Endothelial cell of umbilical vein (primary cell): ENCODE results near the gene STK16. TPM values are rescaled to one million over a fixed set of nuclear protein-coding genes. Genes with fewer than 3 reads are reported as not detected.

Experiments
- BruUV-seq: library from RNA; stranded (reverse); fragments of 400-500 nt; replicated peaks from 2 replicates; lab custom pipeline; 2021; lab: Mats Ljungman, UMichigan
- CTCF ChIA-PET: fragments of 300-600, 350-600 bp; sonication (Branson Sonifier 250); formaldehyde crosslinking; loops from one replicate; lab custom pipeline; 2021; ENCODE audit warnings: antibody characterized with exemption, inconsistent platforms; lab: Charles Lee
- POLR2A ChIA-PET: fragments of 300-600, 350-600 bp; sonication (Branson Sonifier 250); formaldehyde crosslinking; loops from one replicate; lab custom pipeline; 2021; ENCODE audit warnings: antibody characterized with exemption, inconsistent platforms; lab: Charles Lee
- DNase-seq: peaks from one replicate; pipeline ENCODE4 v3.0.0-alpha.2; 2011; ENCODE audit warnings: low read depth, low spot score
- FAIRE-seq: peaks from 2 replicates; lab custom pipeline; 2011; peaks lifted over from hg19 to GRCh38; lab: Jason Lieb, UNC
- H2AFZ ChIP-seq: 2 replicates; pipeline ENCODE4 v1.6.0; 2012; ENCODE audit warnings: low read depth, low read length, control low read depth, inconsistent platforms
- H3K27ac ChIP-seq: 2 replicates; pipeline ENCODE4 v1.5.1; 2011; ENCODE audit warnings: low read depth, mild to moderate bottlenecking, control low read depth, low read length, moderate library complexity; ENCODE audit not compliant: insufficient read depth
- H3K27me3 ChIP-seq, 2 experiments: 2 replicates each; pipeline versions ENCODE4 v1.6.0 to v1.6.1; 2011; ENCODE audit warnings: low read length in 2 of 2, mixed read lengths in 1 of 2; ENCODE audit not compliant: control insufficient read depth in 2 of 2, insufficient read depth in 2 of 2
- H3K36me3 ChIP-seq, 2 experiments: 2 replicates in 1 of 2; 3 replicates in 1 of 2; pipeline ENCODE4 v1.5.1; 2011; ENCODE audit warnings: low read length in 2 of 2, mild to moderate bottlenecking in 1 of 2, moderate library complexity in 1 of 2; ENCODE audit not compliant: control insufficient read depth in 2 of 2, insufficient read depth in 2 of 2; ENCODE audit errors: extremely low read depth in 1 of 2
- H3K4me1 ChIP-seq: 3 replicates; pipeline ENCODE4 v1.5.1; 2011; ENCODE audit warnings: mild to moderate bottlenecking, low read length; ENCODE audit not compliant: control insufficient read depth, insufficient read depth; ENCODE audit errors: extremely low read depth
- H3K4me2 ChIP-seq: 2 replicates; pipeline ENCODE4 v1.6.1; 2011; ENCODE audit warnings: low read length, control low read depth, mixed read lengths; ENCODE audit not compliant: insufficient read depth
- H3K4me3 ChIP-seq, 3 experiments: fragments of 200-600 bp in 1 of 3; sonication (generic), shearing (Covaris generic) in 1 of 3; replicated peaks in 1 of 3; 2 replicates each; pipeline ENCODE4 v1.5.1; 2011 to 2016; ENCODE audit warnings: control low read depth in 3 of 3, low read length in 3 of 3, mild to moderate bottlenecking in 2 of 3, inconsistent platforms in 1 of 3, low read depth in 1 of 3, moderate library complexity in 1 of 3; ENCODE audit not compliant: insufficient read depth in 1 of 3
- H3K79me2 ChIP-seq: 2 replicates; pipeline ENCODE4 v1.6.0; 2012; ENCODE audit warnings: low read length, inconsistent platforms; ENCODE audit not compliant: control insufficient read depth, insufficient read depth
- H3K9ac ChIP-seq: replicated peaks from 2 replicates; pipeline ENCODE3; 2011; ENCODE audit warnings: low read length, control low read depth; ENCODE audit not compliant: insufficient read depth; ENCODE audit errors: extremely low read depth
- H3K9me1 ChIP-seq: replicated peaks from 3 replicates; pipeline ENCODE4 v1.6.0; 2011; ENCODE audit warnings: mild to moderate bottlenecking, low read length; ENCODE audit not compliant: control insufficient read depth, insufficient read depth; ENCODE audit errors: extremely low read depth
- H3K9me3 ChIP-seq: replicated peaks from 2 replicates; pipeline ENCODE4 v1.5.1; 2012; ENCODE audit warnings: low read length, inconsistent platforms; ENCODE audit not compliant: control insufficient read depth, insufficient read depth
- H4K20me1 ChIP-seq: replicated peaks from 2 replicates; pipeline ENCODE3; 2011; ENCODE audit warnings: mild to moderate bottlenecking, low read length; ENCODE audit not compliant: control insufficient read depth, insufficient read depth; ENCODE audit errors: extremely low read depth
- EZH2 ChIP-seq: IDR thresholded peaks from 2 replicates; pipeline ENCODE4 v1.6.1; 2012; ENCODE audit warnings: borderline replicate concordance, low read depth, mild to moderate bottlenecking, moderate library complexity, low read length, inconsistent platforms; ENCODE audit not compliant: severe bottlenecking
- FOS ChIP-seq: IDR thresholded peaks from 2 replicates; pipeline ENCODE4 v1.6.1; 2011; ENCODE audit warnings: mild to moderate bottlenecking, low read length, moderate library complexity, borderline replicate concordance; ENCODE audit not compliant: insufficient read depth
- GATA2 ChIP-seq: IDR thresholded peaks from 2 replicates; pipeline ENCODE4 v1.7.0; 2011; ENCODE audit warnings: low read depth, mild to moderate bottlenecking, moderate library complexity, mixed read lengths, low read length; ENCODE audit not compliant: insufficient read length, insufficient read depth
- JUN ChIP-seq: IDR thresholded peaks from 2 replicates; pipeline ENCODE4 v1.6.1; 2011; ENCODE audit warnings: borderline replicate concordance, low read depth; ENCODE audit not compliant: insufficient read length, insufficient read depth
- MYC ChIP-seq: IDR thresholded peaks from one replicate; pipeline ENCODE4 v1.6.1; 2011; ENCODE audit warnings: mild to moderate bottlenecking, low read depth, low read length
- POLR2A ChIP-seq: IDR thresholded peaks from 2 replicates; pipeline ENCODE4 v1.6.1; 2012; ENCODE audit warnings: low read depth, mild to moderate bottlenecking, control low read depth, low read length
- POLR2AphosphoS5 ChIP-seq: IDR thresholded peaks from 2 replicates; pipeline ENCODE4 v1.6.1; 2012; ENCODE audit warnings: low read depth, mild to moderate bottlenecking, control low read depth, low read length, moderate library complexity; ENCODE audit not compliant: insufficient read depth
- dilution Hi-C: fragments of 300-500 bp; cut with MboI; formaldehyde crosslinking; loops from one replicate; pipeline ENCODE4 v1.15.0; 2019; ENCODE audit warnings: low sequenced_read_pairs; ENCODE audit not compliant: extremely low pct_ligation_motif_present
- intact Hi-C: fragments of 100-400 bp; cut with micrococcal nuclease; formaldehyde crosslinking; loops from one replicate; pipeline ENCODE4 v1.10.0; 2022
- polyA plus RNA-seq, 4 experiments: library from polyadenylated mRNA; depleted of rRNA in 3 of 4; stranded (reverse) in 3 of 4; unstranded in 1 of 4; fragments of >200 nt; gene quantifications; 2 replicates each; pipeline versions ENCODE4 v1.2.1 to v1.2.3, GENCODE V29; 2011 to 2012; ENCODE audit warnings: missing spikeins in 1 of 4
- total RNA-seq: library from RNA; stranded (reverse); gene quantifications from 2 replicates; pipeline ENCODE4 v1.2.3, GENCODE V29; 2021
- TF ChIP-seq, protein P1 (sequence below): IDR thresholded peaks from 2 replicates; pipeline ENCODE4 v1.6.1; 2011; ENCODE audit not compliant: insufficient read depth, insufficient read length
- TF ChIP-seq, protein P2 (sequence below), 2 donors: IDR thresholded peaks; 1 replicate in 1 of 2; 2 replicates in 1 of 2; pipeline ENCODE4 v1.5.1; 2011; ENCODE audit warnings: low read length in 2 of 2, mild to moderate bottlenecking in 2 of 2, moderate library complexity in 2 of 2, control low read depth in 1 of 2, inconsistent platforms in 1 of 2, low read depth in 1 of 2; ENCODE audit not compliant: insufficient read depth in 1 of 2; ENCODE audit errors: extremely low read depth in 1 of 2

Gene STK16
- total and polyA plus RNA-seq, 2 donors (not counting 3 experiments of a cell fraction or from before 2014, with no cell fraction given): 18.8 to 63.2 TPM

DNA sequence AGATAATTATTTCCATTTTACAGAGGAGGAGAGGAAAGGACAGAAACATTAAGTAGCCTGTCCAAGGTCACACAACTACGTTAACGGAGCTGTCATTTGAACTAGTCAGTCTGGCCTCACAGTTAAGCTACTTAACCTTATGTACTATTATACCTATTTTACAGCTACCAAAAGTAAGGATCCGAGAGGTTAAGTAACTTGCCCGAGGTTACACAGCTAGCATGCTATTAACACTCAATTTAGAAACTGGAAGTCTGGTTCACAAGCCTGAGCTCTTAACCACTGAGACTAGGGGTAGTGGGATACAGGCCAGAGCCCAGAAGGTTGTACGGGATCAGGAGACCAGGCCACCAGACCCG, 511 bp upstream of the STK16 start:
- TSS peak; percentile 79 for BruUV-seq
- FAIRE-seq: peak; percentile 4

More for the DNA sequence above, 511 bp upstream of the STK16 start:
- peak overlapping the region; percentile 97 for H3K9ac ChIP-seq
- H4K20me1 ChIP-seq: no peaks in the 10 kb centered on the region
- CTCF ChIA-PET: interaction anchor here (0.6 to 2.1 kb wide), 10 partner anchors 10 to 265 kb away, joined by 3 to 12 read pairs (median 4); partner anchors contain the start of genes ABCB6, ANKZF1, ATG9A and DNAJB2
- H3K27ac ChIP-seq: peak overlapping the region; percentile 92
- peaks cover 15% of the 10 kb centered on the region for H3K79me2 ChIP-seq
- TF ChIP-seq JUN: no peak
- TF ChIP-seq POLR2AphosphoS5: no peak
- TF ChIP-seq EZH2: no peak
- no peak for TF ChIP-seq POLR2A
- no peak for TF ChIP-seq MYC
- TF ChIP-seq, protein P1, sequence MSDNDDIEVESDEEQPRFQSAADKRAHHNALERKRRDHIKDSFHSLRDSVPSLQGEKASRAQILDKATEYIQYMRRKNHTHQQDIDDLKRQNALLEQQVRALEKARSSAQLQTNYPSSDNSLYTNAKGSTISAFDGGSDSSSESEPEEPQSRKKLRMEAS: no peak
- TF ChIP-seq FOS: no peak
- TF ChIP-seq, protein P2, sequence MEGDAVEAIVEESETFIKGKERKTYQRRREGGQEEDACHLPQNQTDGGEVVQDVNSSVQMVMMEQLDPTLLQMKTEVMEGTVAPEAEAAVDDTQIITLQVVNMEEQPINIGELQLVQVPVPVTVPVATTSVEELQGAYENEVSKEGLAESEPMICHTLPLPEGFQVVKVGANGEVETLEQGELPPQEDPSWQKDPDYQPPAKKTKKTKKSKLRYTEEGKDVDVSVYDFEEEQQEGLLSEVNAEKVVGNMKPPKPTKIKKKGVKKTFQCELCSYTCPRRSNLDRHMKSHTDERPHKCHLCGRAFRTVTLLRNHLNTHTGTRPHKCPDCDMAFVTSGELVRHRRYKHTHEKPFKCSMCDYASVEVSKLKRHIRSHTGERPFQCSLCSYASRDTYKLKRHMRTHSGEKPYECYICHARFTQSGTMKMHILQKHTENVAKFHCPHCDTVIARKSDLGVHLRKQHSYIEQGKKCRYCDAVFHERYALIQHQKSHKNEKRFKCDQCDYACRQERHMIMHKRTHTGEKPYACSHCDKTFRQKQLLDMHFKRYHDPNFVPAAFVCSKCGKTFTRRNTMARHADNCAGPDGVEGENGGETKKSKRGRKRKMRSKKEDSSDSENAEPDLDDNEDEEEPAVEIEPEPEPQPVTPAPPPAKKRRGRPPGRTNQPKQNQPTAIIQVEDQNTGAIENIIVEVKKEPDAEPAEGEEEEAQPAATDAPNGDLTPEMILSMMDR (IDR thresholded peaks at IDR 0.05; ENCODE audit: extremely low read depth in 1 of 2, insufficient read depth in 1 of 2, low read depth in 1 of 2, low read length in 2 of 2): no peak
- TF ChIP-seq GATA2: no peak
- intact Hi-C loops (loop anchor here (1.0 to 2.0 kb wide), 7 partner anchors 15 to 84 kb away; partner anchors contain the start of genes ABCB6, ANKZF1, ATG9A and DNAJB2), dilution Hi-C loops (no loop called here)
- DNase-seq: no peak
- no peaks in the 10 kb centered on the region for H3K9me1 ChIP-seq
- POLR2A ChIA-PET: interaction anchor here (0.6 to 1.5 kb wide), 6 partner anchors 9 to 351 kb away, joined by 3 to 6 read pairs (median 4); partner anchors contain the start of genes ANKZF1, ATG9A, DNAJB2 and TUBA4A
- H3K36me3 ChIP-seq: peaks cover 2% of the 10 kb centered on the region in 2 experiments
- no peaks in the 10 kb centered on the region for H3K9me3 ChIP-seq
- H3K4me2 ChIP-seq: peak overlapping the region; percentile 86
- peak overlapping the region; percentile 67 to 80 (median 67) for H3K4me3 ChIP-seq
- peaks cover 22% of the 10 kb centered on the region for H3K4me1 ChIP-seq
- no peaks in the 10 kb centered on the region for H3K27me3 ChIP-seq
- peak overlapping the region; percentile 95 for H2AFZ ChIP-seq
